Heart right ventricle (tissue), 16 donors: ENCODE results near the gene GRIA1. TPM values are rescaled to one million over a fixed set of nuclear protein-coding genes. Genes with fewer than 3 reads are reported as not detected.

Experiments used
- ATAC-seq, 8 donors: fragments of 200-7000 bp; cut with Tn5 transposase; one replicate each; pipeline ENCODE4 v1.9.1; 2020; ENCODE audit warnings: mild to moderate bottlenecking in 8 of 8, moderate library complexity in 8 of 8, moderate number of reproducible peaks in 1 of 8
- DNase-seq, 2 donors: peaks; one replicate each; pipeline ENCODE4 v3.0.0-alpha.2; 2020
- H3K27ac ChIP-seq, 10 donors: fragments of 200-600 bp; sonication (generic) in 2 of 10; one replicate each; pipeline versions ENCODE4 v1.5.0 to v1.8.0; 2020 to 2022; ENCODE audit warnings: mild to moderate bottlenecking in 3 of 10
- H3K27me3 ChIP-seq, 7 donors: fragments of 200-600 bp; one replicate each; pipeline ENCODE4 v1.8.0; 2021 to 2022; ENCODE audit warnings: mild to moderate bottlenecking in 2 of 7
- H3K36me3 ChIP-seq, 9 donors: fragments of 200-600 bp; sonication (generic) in 1 of 9; one replicate each; pipeline versions ENCODE4 v1.5.0 to v1.8.0; 2020 to 2022; ENCODE audit warnings: mild to moderate bottlenecking in 2 of 9
- H3K4me1 ChIP-seq, 9 donors: fragments of 200-600 bp; sonication (generic) in 1 of 9; one replicate each; pipeline versions ENCODE4 v1.5.0 to v1.8.0; 2020 to 2022; ENCODE audit warnings: mild to moderate bottlenecking in 4 of 9
- H3K4me3 ChIP-seq, 10 donors: fragments of 200-600 bp; sonication (generic) in 2 of 10; one replicate each; pipeline versions ENCODE4 v1.5.0 to v1.8.0; 2020 to 2022; ENCODE audit warnings: mild to moderate bottlenecking in 7 of 10, moderate library complexity in 2 of 10
- H3K9me3 ChIP-seq, 11 donors: fragments of 200-600 bp in 10 of 11; sonication (generic) in 2 of 11; one replicate each; pipeline versions ENCODE4 v1.5.0 to v1.8.0; 2013 to 2022; ENCODE audit warnings: mild to moderate bottlenecking in 2 of 11, control low read depth in 1 of 11, moderate library complexity in 1 of 11
- WGBS, 2 donors: extraction: QIAGEN DNeasy Blood & Tissue Kit; methylation state at CpG; one replicate each; pipeline ENCODE4 v1.1.7; 2013; ENCODE audit warnings: inconsistent platforms in 1 of 2; 5-methylcytosine and 5-hydroxymethylcytosine counted together
- intact Hi-C, 10 donors: fragments of 100-400 bp; cut with DNase I; formaldehyde crosslinking; loops; one replicate each; pipeline versions ENCODE4 v1.11.1 to v1.14.2; 2022
- polyA plus RNA-seq, 2 donors: library from polyadenylated mRNA; stranded (reverse); fragments of 200-250 nt; gene quantifications; one replicate each; pipeline ENCODE4 v1.2.3, GENCODE V29; 2013
- total RNA-seq, 10 donors: library from RNA; stranded (reverse); fragmentation: NEBNext Ultra II Directional in 3 of 10; extraction: Animal tissue kit (Norgen Biotek cat#: 25700) in 3 of 10; gene quantifications; one replicate each; pipeline versions ENCODE4 v1.2.1 to v1.2.4, GENCODE V29; 2021 to 2023
- TF ChIP-seq, protein P1 (sequence below), 9 donors: fragments of 200-600 bp; sonication (generic) in 2 of 9; IDR thresholded peaks; one replicate each; pipeline versions ENCODE4 v1.5.0 to v1.8.0; 2021 to 2022; ENCODE audit warnings: antibody characterized with exemption in 9 of 9, mild to moderate bottlenecking in 5 of 9, moderate library complexity in 1 of 9
- donor health status: Arrhythmogenic right ventricular cardiomyopathy.
- donor health status: ischemic (EF 13 %, LVEDD 7.1; RV severe dilation, severe dysfunction).
- donor health status: healthy with polysubstance abuse.
- donor health status: DM: no; HTN: yes; CAD: no.
- donor health status: DM: no; HTN: no; CAD: no.
- donor health status: ischemic (EF 25% LVEDD 6.9; RV normal size, moderate dysfunction).
- donor health status: ischemic (EF 25% LVEDD 5.7; RV mildly dilated, moderate dysfunction).
- donor health status: healthy.
- donor health status: DM: yes; HTN: yes; CAD: no.
- donor health status: Ischemic cardiomyopathy.
- donor health status: ischemic (EF 35%, LVEDD 5.7; RV mildly dilated, moderate dysfunction).
- donor health status: nonischemic (EF 11% LVEDD 7.7; RV severe dilation, severe dysfunction).
- donor health status: DM: yes; HTN: yes; CAD: no.
- donor health status: PGD.
- donor health status: ischemic (EF 29% LVEDD 5.4; RV normal size, mild dysfunction).
- donor health status: nonischemic (EF 23%, LVEDD 6.1; RV moderate dilation, normal function).

GRIA1 gene
- total and polyA plus RNA-seq, 12 donors = 0.04 to 0.49 (median 0.23) TPM; not detected in 3

DNA sequence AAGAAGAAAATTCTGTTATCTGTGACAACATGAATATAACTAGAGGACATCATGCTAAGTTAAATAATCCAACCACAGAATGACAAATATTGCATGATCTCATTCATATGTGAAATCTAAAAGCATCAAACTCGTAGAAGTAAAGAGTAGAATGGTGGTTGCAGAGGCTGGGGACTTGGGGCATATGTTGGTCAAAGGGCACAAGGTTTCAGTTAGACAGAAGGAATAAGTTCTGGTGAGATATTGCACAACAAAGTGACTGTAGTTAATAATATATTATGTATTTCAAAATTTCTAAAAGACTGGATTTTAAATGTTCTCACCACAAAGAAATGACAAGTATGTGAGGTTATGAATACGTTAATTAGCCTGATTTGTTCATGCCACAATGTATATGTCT is 24.8 kb downstream of the GRIA1 start:
- H3K27me3 ChIP-seq = no peaks in the 10 kb centered on the region
- DNase-seq = no peak
- H3K4me1 ChIP-seq = no peaks in the 10 kb centered on the region
- ATAC-seq = no peak
- H3K4me3 ChIP-seq = no peak overlapping the region
- no peaks in the 10 kb centered on the region for H3K36me3 ChIP-seq
- TF ChIP-seq, protein P1, sequence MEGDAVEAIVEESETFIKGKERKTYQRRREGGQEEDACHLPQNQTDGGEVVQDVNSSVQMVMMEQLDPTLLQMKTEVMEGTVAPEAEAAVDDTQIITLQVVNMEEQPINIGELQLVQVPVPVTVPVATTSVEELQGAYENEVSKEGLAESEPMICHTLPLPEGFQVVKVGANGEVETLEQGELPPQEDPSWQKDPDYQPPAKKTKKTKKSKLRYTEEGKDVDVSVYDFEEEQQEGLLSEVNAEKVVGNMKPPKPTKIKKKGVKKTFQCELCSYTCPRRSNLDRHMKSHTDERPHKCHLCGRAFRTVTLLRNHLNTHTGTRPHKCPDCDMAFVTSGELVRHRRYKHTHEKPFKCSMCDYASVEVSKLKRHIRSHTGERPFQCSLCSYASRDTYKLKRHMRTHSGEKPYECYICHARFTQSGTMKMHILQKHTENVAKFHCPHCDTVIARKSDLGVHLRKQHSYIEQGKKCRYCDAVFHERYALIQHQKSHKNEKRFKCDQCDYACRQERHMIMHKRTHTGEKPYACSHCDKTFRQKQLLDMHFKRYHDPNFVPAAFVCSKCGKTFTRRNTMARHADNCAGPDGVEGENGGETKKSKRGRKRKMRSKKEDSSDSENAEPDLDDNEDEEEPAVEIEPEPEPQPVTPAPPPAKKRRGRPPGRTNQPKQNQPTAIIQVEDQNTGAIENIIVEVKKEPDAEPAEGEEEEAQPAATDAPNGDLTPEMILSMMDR (IDR thresholded peaks at IDR 0.05) = no peak
- peaks cover 0 to 12% (median 3%) of the 10 kb centered on the region in 11 donors for H3K9me3 ChIP-seq
- intact Hi-C loops = no loop called here
- 85 to 86% methylated on average over 2 of the region's 2 CpGs for WGBS, 2 donors
- H3K27ac ChIP-seq = no peak overlapping the region

DNA sequence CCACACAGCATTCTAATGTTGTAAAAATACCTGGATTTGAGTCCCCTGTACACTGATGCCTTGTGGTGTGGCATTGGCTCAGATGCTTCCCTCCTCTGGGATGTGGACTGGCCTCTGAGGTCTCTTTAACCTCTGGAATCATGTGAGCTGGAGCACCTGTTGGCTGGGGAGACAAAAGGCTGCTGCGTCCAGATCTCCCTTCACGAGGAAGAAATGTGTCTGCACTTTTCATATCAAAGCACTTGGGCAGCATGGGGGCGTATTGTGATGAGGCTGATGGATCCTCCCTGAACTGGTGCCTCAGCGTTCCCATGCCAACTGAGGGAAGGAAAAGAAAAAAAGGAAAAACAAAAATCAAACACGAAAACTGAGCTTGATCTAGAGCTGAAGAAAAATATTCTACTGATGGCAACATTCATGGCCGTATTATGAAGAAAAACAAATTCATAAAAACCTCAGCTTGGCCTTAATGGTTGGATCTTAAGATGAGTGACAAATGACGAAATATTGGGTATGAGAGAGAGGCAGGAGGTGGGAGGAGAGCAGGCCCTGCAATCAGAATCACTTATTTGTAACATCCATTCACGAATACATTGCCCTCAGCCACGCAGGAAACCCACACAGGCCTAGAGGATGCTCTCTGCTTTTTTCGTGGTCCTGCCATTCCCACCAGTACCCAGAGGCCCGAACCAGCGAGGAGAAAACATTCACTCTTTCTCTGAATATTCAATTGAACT is 26.2 kb downstream of the GRIA1 start:
- TF ChIP-seq, protein P1 (IDR thresholded peaks at IDR 0.05) = no peak
- Histone ChIP-seq H3K9me3 (peaks cover 0 to 12% (median 3%) of the 10 kb centered on the region in 11 donors), H3K27ac (no peak overlapping the region), H3K27me3 (no peaks in the 10 kb centered on the region), H3K4me3 (no peak overlapping the region), H3K36me3 (no peaks in the 10 kb centered on the region), H3K4me1 (no peaks in the 10 kb centered on the region)
- WGBS, 2 donors = 63 to 70% methylated on average over 12 of the region's 12 CpGs
- intact Hi-C loops = no loop called here
- no peak for DNase-seq
- no peak for ATAC-seq

DNA sequence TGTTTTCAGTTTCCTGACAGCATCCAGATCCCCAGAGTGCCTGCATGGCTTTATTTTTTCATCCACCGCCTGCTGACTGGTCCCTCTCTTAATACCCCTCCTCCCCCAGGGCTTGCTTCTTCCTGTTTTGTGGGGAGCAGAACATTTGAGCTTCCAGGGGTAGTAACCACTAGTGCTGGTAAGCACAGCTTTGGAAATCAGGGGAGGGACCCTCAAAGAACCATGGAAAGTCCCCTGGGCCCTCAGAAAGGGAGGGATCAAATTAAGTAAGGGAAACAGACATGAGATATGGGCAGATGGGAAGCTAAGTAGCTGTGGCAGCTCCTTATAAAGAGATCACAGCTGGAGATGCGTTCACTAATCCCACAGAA is 26.8 kb downstream of the GRIA1 start:
- no peak for ATAC-seq
- WGBS, 2 donors = 62% methylated on average over 2 of the region's 2 CpGs

DNA sequence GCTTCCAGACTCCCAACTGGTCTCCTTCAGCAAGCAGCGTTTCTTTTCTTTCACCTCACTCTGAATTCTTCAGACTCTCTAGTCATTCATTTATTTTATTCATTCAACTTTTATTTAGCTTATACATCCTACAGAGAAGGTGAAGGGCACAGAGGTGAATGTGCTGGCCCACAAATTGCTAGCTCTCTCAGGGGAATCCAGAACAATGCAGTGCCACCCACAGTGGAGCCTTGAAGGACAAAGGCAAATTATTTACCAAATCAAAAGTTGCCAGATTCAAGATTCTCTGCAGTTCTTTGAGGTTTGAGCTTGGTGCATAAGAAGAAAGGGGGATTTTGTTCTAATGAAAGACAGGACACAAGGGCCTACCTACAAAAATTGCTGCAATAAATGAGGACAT is 29.7 kb downstream of the GRIA1 start:
- Histone ChIP-seq H3K27ac (no peak overlapping the region), H3K36me3 (no peaks in the 10 kb centered on the region), H3K27me3 (no peaks in the 10 kb centered on the region), H3K4me3 (no peak overlapping the region), H3K9me3 (no peaks in the 10 kb centered on the region), H3K4me1 (peaks cover 0 to 20% (median 4%) of the 10 kb centered on the region in 9 donors)
- no peak for DNase-seq
- WGBS, 2 donors = 91 to 94% methylated on average over 1 of the region's 1 CpG
- no peak for ATAC-seq
- TF ChIP-seq, protein P1 (IDR thresholded peaks at IDR 0.05) = no peak
- intact Hi-C loops = no loop called here

More for the DNA sequence above, 26.8 kb downstream of the GRIA1 start:
- Histone ChIP-seq H3K27ac (no peak overlapping the region), H3K27me3 (no peaks in the 10 kb centered on the region), H3K4me1 (no peaks in the 10 kb centered on the region), H3K36me3 (no peaks in the 10 kb centered on the region), H3K4me3 (no peak overlapping the region), H3K9me3 (peaks cover 0 to 12% (median 3%) of the 10 kb centered on the region in 11 donors)
- DNase-seq = peak in 1 of 2 donors; percentile 4
- TF ChIP-seq, protein P1 (IDR thresholded peaks at IDR 0.05) = no peak
- intact Hi-C loops = no loop called here
